GM19438 (cell line): ENCODE data around the gene TRPV2.
A peak's percentile ranks its signal among the peaks of the same experiment; 100 is the strongest.
"Not testable (repeated sequence)": the region's sequence is repeated elsewhere in the genome, so short reads cannot be mapped to it uniquely, and the experiment has no call there.

Source experiments
- ATAC-seq: cut with Tn5 transposase; IDR thresholded peaks from one replicate; pipeline ENCODE4 v1.9.1; 2021; ENCODE audit warnings: low read depth; ENCODE audit not compliant: unreplicated experiment

Gene TRPV2

DNA sequence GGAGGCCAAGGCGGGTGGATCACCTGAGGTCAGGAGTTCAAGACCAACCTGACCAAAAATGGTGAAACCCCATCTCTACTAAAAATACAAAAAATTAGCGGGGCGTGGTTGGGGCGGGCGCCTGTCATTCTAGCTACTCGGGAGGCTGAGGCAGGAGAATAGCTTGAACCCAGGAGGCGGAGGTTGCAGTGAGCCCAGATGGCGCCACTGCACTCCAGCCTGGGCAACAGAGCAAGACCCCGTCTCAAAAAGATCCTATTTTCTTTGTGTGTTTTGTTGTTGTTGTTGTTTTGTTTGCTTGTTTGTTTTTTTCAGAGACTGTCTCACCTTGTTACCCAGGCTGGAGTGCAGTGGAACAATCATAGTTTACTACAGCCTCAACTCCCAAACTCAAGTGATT, 11.5 kb upstream of the TRPV2 start:
- not testable (repeated sequence) for ATAC-seq

DNA sequence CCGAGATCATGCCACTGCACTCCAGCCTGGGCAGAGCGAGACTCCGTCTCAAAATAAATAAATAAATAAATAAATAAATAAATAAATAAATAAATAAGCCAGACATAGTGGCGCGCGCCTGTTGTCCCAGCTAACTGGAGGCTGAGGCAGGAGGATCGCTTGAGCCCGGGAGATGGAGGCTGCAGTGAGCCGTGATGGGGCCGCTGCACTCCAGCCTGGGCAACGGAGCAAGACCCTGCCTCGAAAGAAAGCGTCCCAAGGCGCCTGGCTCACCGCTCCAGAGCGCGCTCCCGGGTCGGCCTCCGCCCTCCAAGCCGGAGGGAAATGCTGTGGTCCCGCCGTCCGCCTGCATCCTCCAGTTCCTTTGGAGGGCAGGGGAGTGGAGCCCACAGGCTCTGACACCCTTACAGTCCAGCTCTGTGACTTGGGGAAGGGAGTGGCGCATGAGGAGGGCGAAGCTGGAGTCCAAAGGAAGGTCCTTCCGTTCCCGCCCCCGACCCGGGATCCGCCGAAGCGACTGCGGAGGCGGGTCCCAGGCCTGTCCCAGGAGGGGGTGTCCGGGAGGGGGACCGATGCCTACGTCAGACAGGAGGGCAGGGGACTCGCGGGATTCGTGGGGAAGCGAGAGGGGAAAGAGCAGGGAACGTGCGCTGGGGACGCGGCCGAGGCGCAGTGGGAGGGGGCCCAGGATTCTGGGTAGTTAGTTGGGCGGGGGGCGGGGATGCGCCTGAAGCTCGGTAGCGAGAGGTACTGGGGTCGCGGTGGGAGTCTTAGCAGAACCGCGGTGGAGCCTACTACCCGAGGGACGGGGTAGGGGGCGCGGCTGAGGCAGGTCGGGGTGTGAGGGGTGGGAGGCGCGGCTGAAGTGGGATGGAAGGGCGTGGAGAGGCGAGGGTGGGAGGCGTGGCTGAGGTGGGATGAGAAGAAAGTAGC, 8.4 kb upstream of the TRPV2 start:
- no peak for ATAC-seq

GRCh38 chr17:16407911-16408588, 7.3 kb upstream of the TRPV2 start:
- peak; percentile 90 for ATAC-seq

DNA sequence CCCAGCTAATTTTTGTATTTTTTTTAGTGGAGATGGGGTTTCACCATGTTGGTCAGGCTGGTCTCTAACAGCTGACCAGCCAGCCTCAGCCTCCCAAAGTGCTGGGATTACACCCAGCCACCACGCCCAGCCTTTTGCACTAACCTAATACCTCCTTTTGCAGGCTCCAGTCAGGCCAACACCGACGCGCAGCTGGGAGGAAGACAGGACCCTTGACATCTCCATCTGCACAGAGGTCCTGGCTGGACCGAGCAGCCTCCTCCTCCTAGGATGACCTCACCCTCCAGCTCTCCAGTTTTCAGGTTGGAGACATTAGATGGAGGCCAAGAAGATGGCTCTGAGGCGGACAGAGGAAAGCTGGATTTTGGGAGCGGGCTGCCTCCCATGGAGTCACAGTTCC, 2.0 kb downstream of the TRPV2 start:
- ATAC-seq, result no peak

- ATAC-seq, result no peak
Measured at GRCh38 chr17:16417896-16418684, 2.7 kb downstream of the TRPV2 start.

GRCh38 chr17:16418685-16419068, 3.3 kb downstream of the TRPV2 start:
- no peak for ATAC-seq

- ATAC-seq, result peak; percentile 44
Measured at GRCh38 chr17:16419074-16419928, 3.9 kb downstream of the TRPV2 start.

DNA sequence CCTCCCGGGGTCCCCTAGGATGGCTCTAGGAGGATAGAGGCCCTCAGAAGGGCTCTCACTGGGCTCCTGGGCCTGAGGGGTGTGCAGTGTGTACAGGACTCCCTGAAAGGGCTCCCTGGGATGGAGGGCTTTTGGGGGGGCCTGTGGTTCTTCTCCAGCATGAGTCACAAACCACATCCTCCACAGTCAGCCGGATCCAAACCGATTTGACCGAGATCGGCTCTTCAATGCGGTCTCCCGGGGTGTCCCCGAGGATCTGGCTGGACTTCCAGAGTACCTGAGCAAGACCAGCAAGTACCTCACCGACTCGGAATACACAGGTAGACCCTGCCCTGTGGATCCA, 4.5 kb downstream of the TRPV2 start:
- no peak for ATAC-seq

DNA sequence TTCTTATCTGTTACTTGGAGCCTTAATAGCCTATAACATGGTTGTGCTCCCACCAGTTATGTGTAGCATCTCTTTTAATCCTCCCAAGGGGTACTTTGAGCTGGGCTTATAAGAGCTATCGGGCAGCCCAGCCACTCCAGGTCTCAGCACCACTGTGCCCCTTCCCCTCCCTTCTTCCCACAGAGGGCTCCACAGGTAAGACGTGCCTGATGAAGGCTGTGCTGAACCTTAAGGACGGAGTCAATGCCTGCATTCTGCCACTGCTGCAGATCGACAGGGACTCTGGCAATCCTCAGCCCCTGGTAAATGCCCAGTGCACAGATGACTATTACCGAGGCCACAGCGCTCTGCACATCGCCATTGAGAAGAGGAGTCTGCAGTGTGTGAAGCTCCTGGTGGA, 7.0 kb downstream of the TRPV2 start:
- ATAC-seq, result no peak

DNA sequence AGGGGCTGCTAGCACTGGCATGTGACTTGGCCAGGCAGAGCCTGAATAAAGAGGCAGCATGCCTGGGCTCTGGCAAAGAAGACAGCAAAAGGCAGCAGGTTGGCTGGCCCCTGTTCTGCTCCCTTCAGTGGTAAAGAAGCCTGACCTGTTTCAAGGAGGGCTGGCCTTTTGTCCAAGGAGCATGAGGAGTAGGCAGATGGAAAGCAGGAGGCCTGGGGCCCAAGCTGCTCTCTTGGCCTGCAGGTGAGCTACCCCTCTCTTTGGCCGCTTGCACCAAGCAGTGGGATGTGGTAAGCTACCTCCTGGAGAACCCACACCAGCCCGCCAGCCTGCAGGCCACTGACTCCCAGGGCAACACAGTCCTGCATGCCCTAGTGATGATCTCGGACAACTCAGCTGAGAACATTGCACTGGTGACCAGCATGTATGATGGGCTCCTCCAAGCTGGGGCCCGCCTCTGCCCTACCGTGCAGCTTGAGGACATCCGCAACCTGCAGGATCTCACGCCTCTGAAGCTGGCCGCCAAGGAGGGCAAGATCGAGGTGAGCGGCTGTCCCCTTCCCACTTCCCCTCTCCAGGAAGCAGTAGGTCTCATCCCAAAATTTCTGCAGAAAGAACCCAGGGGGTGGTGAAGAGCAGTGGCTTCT, 8.0 kb downstream of the TRPV2 start:
- ATAC-seq, result no peak

DNA sequence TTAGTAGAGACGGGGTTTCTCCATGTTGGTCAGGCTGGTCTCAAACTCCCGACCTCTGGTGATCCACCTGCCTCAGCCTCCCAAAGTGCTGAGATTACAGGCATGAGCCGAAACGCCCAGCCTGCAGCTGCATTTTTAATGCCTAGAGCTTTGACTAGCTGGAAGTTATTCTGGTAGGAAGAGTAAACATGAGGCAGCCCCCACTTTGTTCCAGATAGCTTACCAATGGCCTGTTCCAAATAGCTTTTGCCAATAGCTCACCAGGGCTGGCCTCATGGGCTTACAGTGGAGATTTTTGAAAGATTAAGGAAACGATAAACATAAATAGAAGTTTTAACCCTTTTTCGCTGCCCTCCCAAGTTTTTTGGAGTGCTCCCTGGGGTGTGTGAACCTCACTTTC, 9.8 kb downstream of the TRPV2 start:
- ATAC-seq, result no peak

- ATAC-seq, result no peak
Measured at GRCh38 chr17:16425698-16426659, 10.6 kb downstream of the TRPV2 start.

DNA sequence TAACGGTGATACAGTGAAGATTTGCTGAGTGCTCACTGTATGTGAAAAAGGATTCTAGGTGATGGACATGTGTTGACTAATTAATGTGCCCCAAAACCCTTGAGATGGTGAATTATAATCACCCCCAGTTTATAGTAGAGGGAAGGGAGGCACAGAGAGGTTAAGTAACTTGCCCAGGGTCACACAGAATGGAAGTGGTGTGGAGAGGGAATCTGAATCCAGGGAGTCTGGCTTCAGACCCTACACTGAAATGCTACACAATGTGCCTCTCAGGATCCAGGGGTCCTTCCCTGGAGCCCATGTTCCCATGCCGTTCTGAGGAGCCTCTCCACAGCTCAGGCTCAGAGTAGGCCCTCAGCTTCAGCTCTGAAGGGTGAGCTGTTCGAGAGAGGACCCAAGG, 11.6 kb downstream of the TRPV2 start:
- no peak for ATAC-seq

DNA sequence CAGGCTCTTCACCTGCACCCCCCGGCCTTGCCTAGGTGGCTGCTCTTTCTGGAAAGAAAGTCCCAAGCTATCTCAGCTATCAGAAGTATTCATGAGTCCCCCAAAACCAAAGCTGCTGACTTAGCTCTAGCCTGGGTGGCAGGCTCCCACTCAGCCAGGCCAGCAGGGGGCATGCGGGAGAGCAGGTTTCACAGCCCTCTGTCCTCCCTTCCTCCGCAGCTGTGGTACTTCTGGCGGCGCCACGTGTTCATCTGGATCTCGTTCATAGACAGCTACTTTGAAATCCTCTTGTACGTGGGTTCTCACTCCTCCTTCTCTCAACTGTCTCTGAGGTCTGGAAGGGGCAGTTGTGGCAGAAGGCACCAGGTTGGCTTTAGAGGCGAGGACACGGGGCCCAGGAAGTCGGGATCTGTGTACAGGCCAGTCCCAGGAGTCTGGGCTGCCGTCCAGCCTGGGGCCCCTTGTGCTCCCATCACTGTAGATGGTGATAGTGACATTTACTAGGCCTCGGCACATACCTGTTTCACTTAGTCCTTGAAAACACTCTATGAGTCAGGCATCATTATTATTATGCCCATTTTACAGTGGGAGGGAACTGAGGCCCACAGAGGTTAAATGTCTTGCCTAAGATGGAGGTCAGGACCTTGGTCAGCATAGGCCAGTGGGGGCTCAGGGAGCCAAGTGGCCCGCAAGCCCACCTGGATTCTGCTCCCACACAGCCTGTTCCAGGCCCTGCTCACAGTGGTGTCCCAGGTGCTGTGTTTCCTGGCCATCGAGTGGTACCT, 12.9 kb downstream of the TRPV2 start:
- ATAC-seq, result no peak

DNA sequence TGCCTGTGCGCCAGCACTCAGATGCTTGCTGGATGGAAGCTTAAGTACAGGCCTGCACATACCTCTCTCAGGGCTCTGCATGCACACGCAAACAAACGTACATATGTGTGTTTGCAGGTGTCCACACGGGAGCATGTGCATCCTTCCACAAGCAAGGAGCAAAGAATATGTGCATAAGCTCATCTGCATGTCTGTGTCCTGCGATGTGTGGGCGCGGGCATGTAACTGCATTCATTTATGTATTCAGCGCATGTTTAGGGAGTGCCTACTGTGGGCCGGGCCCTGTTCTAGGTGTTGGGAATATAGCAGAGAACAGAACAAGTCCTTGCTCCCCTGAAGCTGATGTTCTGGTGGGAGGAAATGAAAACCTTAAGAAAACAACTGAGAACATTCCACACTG, 13.7 kb downstream of the TRPV2 start:
- no peak for ATAC-seq

GRCh38 chr17:16430650-16431049, 15.3 kb downstream of the TRPV2 start:
- ATAC-seq, result no peak

DNA sequence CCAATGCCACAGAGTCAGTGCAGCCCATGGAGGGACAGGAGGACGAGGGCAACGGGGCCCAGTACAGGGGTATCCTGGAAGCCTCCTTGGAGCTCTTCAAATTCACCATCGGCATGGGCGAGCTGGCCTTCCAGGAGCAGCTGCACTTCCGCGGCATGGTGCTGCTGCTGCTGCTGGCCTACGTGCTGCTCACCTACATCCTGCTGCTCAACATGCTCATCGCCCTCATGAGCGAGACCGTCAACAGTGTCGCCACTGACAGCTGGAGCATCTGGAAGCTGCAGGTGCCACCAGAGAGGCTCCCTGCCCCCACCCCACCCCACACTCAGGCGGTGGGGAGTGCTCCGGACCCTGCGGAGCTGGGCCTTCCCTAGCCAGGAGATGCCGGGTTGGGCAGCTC, 16.6 kb downstream of the TRPV2 start:
- ATAC-seq, result no peak

DNA sequence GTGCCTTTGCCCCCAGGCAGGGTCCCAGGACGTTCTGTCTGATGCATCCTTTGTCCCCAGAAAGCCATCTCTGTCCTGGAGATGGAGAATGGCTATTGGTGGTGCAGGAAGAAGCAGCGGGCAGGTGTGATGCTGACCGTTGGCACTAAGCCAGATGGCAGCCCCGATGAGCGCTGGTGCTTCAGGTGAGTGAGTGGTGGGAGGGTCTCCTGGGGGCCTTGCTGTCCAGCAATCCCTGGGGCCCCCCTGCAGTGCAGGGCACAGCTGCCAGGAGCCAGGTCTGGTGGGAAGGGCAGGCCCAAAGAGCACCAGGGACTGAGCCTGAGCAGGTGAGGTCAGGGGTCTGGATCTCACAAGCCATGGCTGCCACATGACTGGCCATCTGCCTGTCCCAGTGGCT, 18.1 kb downstream of the TRPV2 start:
- no peak for ATAC-seq
